HepG2 (cell line): Measurements from ENCODE around the gene RAB23. TPM values are rescaled to one million over a fixed set of nuclear protein-coding genes. Genes with fewer than 3 reads are reported as not detected.

Experiments
- ATAC-seq: fragments of 200-7000 bp; cut with Tn5 transposase; 3 replicates; pipeline ENCODE4 v1.9.1; 2020; ENCODE audit warnings: mild to moderate bottlenecking, moderate library complexity
- BruUV-seq: library from RNA; stranded (reverse); fragments of 400-500 nt; replicated peaks from 2 replicates; lab custom pipeline; 2021; lab: Mats Ljungman, UMichigan
- CTCF ChIA-PET: fragments of 300-600 bp; formaldehyde crosslinking; extraction: SDS; loops from one replicate; lab custom pipeline; 2021; ENCODE audit warnings: low total read pairs, inconsistent platforms, low intra/inter-chr PET ratio; lab: Yijun Ruan, JAX
- POLR2A ChIA-PET: fragments of 350-600 bp; sonication (Branson Sonifier 250); formaldehyde crosslinking; loops from one replicate; lab custom pipeline; 2020; ENCODE audit warnings: antibody characterized with exemption, inconsistent platforms; lab: Yijun Ruan, JAX
- DNase-seq: peaks from one replicate; pipeline ENCODE4 v3.0.0-alpha.2; 2015; ENCODE audit warnings: low spot score
- FAIRE-seq: peaks from 3 replicates; lab custom pipeline; 2011; peaks lifted over from hg19 to GRCh38; lab: Jason Lieb, UNC
- H2AFZ ChIP-seq: one replicate; pipeline ENCODE4 v1.6.1; 2011; ENCODE audit warnings: low read length, inconsistent platforms
- H3K27ac ChIP-seq: fragments of 300-600 bp; 3 replicates; pipeline ENCODE4 v1.8.0; 2011; ENCODE audit warnings: mixed run types, mild to moderate bottlenecking, mixed read lengths, low read length, inconsistent platforms; ENCODE audit not compliant: insufficient read depth; ENCODE audit errors: extremely low read length
- H3K27me3 ChIP-seq, 2 experiments: fragments of 200-600 bp in 1 of 2; 2 replicates in 1 of 2; 3 replicates in 1 of 2; pipeline versions ENCODE4 v1.6.0 to v1.8.0; 2011; ENCODE audit warnings: low read length in 2 of 2, mild to moderate bottlenecking in 2 of 2, moderate library complexity in 2 of 2, inconsistent platforms in 1 of 2; ENCODE audit not compliant: insufficient read depth in 2 of 2, control insufficient read depth in 1 of 2
- H3K36me3 ChIP-seq, 2 experiments: fragments of 200-600 bp in 1 of 2; replicated peaks in 1 of 2; 2 replicates in 1 of 2; 3 replicates in 1 of 2; pipeline versions ENCODE4 v1.5.1 to v1.8.0; 2011; ENCODE audit warnings: low read length in 2 of 2, inconsistent platforms in 1 of 2; ENCODE audit not compliant: insufficient read depth in 2 of 2, control insufficient read depth in 1 of 2
- H3K4me1 ChIP-seq: 2 replicates; pipeline ENCODE4 v1.5.1; 2012; ENCODE audit warnings: low read length, inconsistent platforms; ENCODE audit not compliant: insufficient read depth
- H3K4me2 ChIP-seq: 2 replicates; pipeline ENCODE4 v1.6.0; 2011; ENCODE audit warnings: low read depth, low read length, inconsistent platforms
- H3K4me3 ChIP-seq, 3 experiments: fragments of 200-600 bp in 1 of 3; sonication (generic), shearing (Covaris generic) in 1 of 3; replicated peaks in 1 of 3; 2 replicates each; pipeline ENCODE4 v1.5.1; 2011 to 2016; ENCODE audit warnings: low read length in 3 of 3, inconsistent platforms in 2 of 3, low read depth in 2 of 3, mild to moderate bottlenecking in 2 of 3, control low read depth in 1 of 3, mixed read lengths in 1 of 3; ENCODE audit not compliant: insufficient read depth in 1 of 3
- H3K79me2 ChIP-seq: one replicate; pipeline ENCODE4 v1.6.1; 2011; ENCODE audit warnings: low read length, inconsistent platforms; ENCODE audit not compliant: insufficient read depth
- H3K9ac ChIP-seq: 2 replicates; pipeline ENCODE4 v1.6.0; 2011; ENCODE audit warnings: mild to moderate bottlenecking, low read depth, low read length, inconsistent platforms; ENCODE audit not compliant: insufficient read depth
- H3K9me3 ChIP-seq: 2 replicates; pipeline ENCODE4 v1.5.1; 2012; ENCODE audit warnings: mild to moderate bottlenecking, low read length
- H4K20me1 ChIP-seq: 2 replicates; pipeline ENCODE4 v1.6.0; 2011; ENCODE audit warnings: inconsistent platforms, mild to moderate bottlenecking, low read length, moderate library complexity; ENCODE audit not compliant: insufficient read depth
- ARID5B ChIP-seq: IDR thresholded peaks from 2 replicates; pipeline ENCODE4 v1.4.0; 2020; ENCODE audit warnings: mild to moderate bottlenecking, missing genetic modification reagents
- CSRNP1 ChIP-seq: sonication (generic); formaldehyde crosslinking; IDR thresholded peaks from 2 replicates; pipeline ENCODE4 v1.8.1; 2023; ENCODE audit warnings: mild to moderate bottlenecking, missing genetic modification reagents
- GATAD2A ChIP-seq: IDR thresholded peaks from 2 replicates; pipeline ENCODE4 v1.6.1; 2016
- IRX3 ChIP-seq: sonication (generic); formaldehyde crosslinking; IDR thresholded peaks from 2 replicates; pipeline ENCODE4 v1.8.1; 2023; ENCODE audit warnings: mild to moderate bottlenecking, low read depth, missing genetic modification reagents, borderline replicate concordance
- MAFF ChIP-seq: IDR thresholded peaks from 2 replicates; pipeline ENCODE4 v1.6.1; 2011; ENCODE audit warnings: low read depth, low read length, improper control_type of control experiment
- MIXL1 ChIP-seq: IDR thresholded peaks from 2 replicates; pipeline ENCODE4 v1.6.1; 2016
- MXD4 ChIP-seq: IDR thresholded peaks from 2 replicates; pipeline ENCODE4 v1.6.1; 2016; ENCODE audit warnings: mild to moderate bottlenecking, missing biosample characterization, missing genetic modification reagents
- RAD21 ChIP-seq: fragments of 450-650 bp; formaldehyde crosslinking; IDR thresholded peaks from 2 replicates; pipeline ENCODE4 v1.5.0; 2020; ENCODE audit warnings: mild to moderate bottlenecking
- STAG1 ChIP-seq: sonication (generic); formaldehyde crosslinking; IDR thresholded peaks from 2 replicates; pipeline ENCODE4 v1.4.0; 2020; ENCODE audit warnings: missing genetic modification reagents
- ZBTB46 ChIP-seq: sonication (generic); formaldehyde crosslinking; IDR thresholded peaks from 2 replicates; pipeline ENCODE4 v1.4.0; 2020; ENCODE audit warnings: mild to moderate bottlenecking, missing genetic modification reagents, borderline replicate concordance
- ZFP1 ChIP-seq: IDR thresholded peaks from 2 replicates; pipeline ENCODE4 v1.6.1; 2016
- ZNF687 ChIP-seq: sonication (generic); formaldehyde crosslinking; IDR thresholded peaks from 2 replicates; pipeline ENCODE4 v1.5.1; 2020; ENCODE audit warnings: mild to moderate bottlenecking, missing genetic modification reagents, moderate library complexity
- WGBS: methylation state at CpG from one replicate; pipeline ENCODE4 v1.1.6; 2017; ENCODE audit warnings: low lambda C conversion rate; 5-methylcytosine and 5-hydroxymethylcytosine counted together
- in situ Hi-C: cut with HindIII; loops from 2 replicates; pipeline ENCODE4 v1.10.0; 2017; ENCODE audit warnings: low pct_unique_long_range_greater_than_20kb; ENCODE audit not compliant: extremely low pct_ligation_motif_present
- intact Hi-C: fragments of 100-400 bp; cut with micrococcal nuclease; formaldehyde crosslinking; loops from one replicate; pipeline ENCODE4 v1.10.0; 2022; ENCODE audit not compliant: unreplicated experiment
- polyA plus RNA-seq, 8 experiments: library from polyadenylated mRNA; depleted of rRNA in 3 of 8; stranded (reverse) in 7 of 8; unstranded in 1 of 8; fragments of >200 nt; fragmentation: Illumina TruSeq in 4 of 8; extraction: Trizol in 4 of 8; gene quantifications; 2 replicates each; pipeline versions ENCODE4 v1.2.1 to v1.2.3, GENCODE V29; 2011 to 2016; ENCODE audit warnings: low read depth in 4 of 8, missing spikeins in 1 of 8, mixed read lengths in 1 of 8; ENCODE audit not compliant: insufficient read depth in 1 of 8
- total RNA-seq, 5 experiments: library from RNA; depleted of rRNA; stranded (reverse); fragments of >200 nt; fragmentation: Illumina TruSeq; extraction: Trizol; gene quantifications; 2 replicates each; pipeline ENCODE4 v1.2.3, GENCODE V29; 2016; ENCODE audit warnings: low read depth in 1 of 5

The RAB23 gene
- total and polyA plus RNA-seq, 2 of the 13 experiments (the other 11 are each of a cell fraction or from before 2014, with no cell fraction given) = 5.5 to 16.4 TPM

GRCh38 chr6:57267586-57268293 lies 45.6 kb upstream of the RAB23 start:
- peak; percentile 96 for FAIRE-seq
- Histone ChIP-seq H3K4me3 (no peak overlapping the region), H2AFZ (peak overlapping the region; percentile 75), H3K36me3 (no peaks in the 10 kb centered on the region), H3K4me2 (peak overlapping the region; percentile 50; the same call in 1 of the 2 replicates), H3K9ac (no peak overlapping the region), H3K27me3 (no peaks in the 10 kb centered on the region; a peak in 1 of 5 replicates), H3K27ac (no peak overlapping the region), H4K20me1 (no peaks in the 10 kb centered on the region), H3K4me1 (no peaks in the 10 kb centered on the region), H3K9me3 (no peaks in the 10 kb centered on the region), H3K79me2 (no peaks in the 10 kb centered on the region)
- 58% methylated on average over 10 of the region's 10 CpGs for WGBS
- intact Hi-C loops (loop anchor here (1.0 to 5.0 kb wide), 3 partner anchors 49 to 365 kb away; no protein-coding TSS in a partner anchor), in situ Hi-C loops (loop anchor here (10.0 kb wide), 1 partner anchor 47 kb away; the partner anchor contains the start of gene PRIM2)
- POLR2A ChIA-PET = no interaction called here
- ATAC-seq = peak; percentile 91
- DNase-seq = peak; percentile 65
- no TSS peak for BruUV-seq
- CTCF ChIA-PET = interaction anchor here (1.6 to 2.3 kb wide), 2 partner anchors 49 to 57 kb away, joined by 12 to 39 read pairs; partner anchors contain the start of gene PRIM2
- no peak for TF ChIP-seq MXD4 (CRISPR knock-in tag)
- peak; percentile 57; the same call in 1 of the 2 replicates for TF ChIP-seq MIXL1 (CRISPR knock-in tag)
- no peak for TF ChIP-seq CSRNP1
- no peak for TF ChIP-seq IRX3
- TF ChIP-seq GATAD2A (CRISPR knock-in tag) = peak; percentile 34; the same call in 1 of the 2 replicates
- TF ChIP-seq ZBTB46 = no peak
- peak; percentile 37; the same call in 1 of the 2 replicates for TF ChIP-seq MAFF
- no peak for TF ChIP-seq ZNF687 (CRISPR knock-in tag)
- peak; percentile 16; the same call in 1 of the 2 replicates for TF ChIP-seq ARID5B (CRISPR knock-in tag)
- peak; percentile 76 for TF ChIP-seq STAG1 (CRISPR knock-in tag)
- peak; percentile 62; the same call in 1 of the 2 replicates for TF ChIP-seq RAD21 (CRISPR knock-in tag)
- TF ChIP-seq ZFP1 = 0 out of 2 replicates have a peak, but pooled peaks have one; percentile 55
